Mesendoderm (in vitro differentiated cells): Measurements from ENCODE around the gene BCL11A.
"Not testable (repeated sequence)": the region's sequence is repeated elsewhere in the genome, so short reads cannot be mapped to it uniquely, and the experiment has no call there.

Experiments used
- DNase-seq: peaks from one replicate; pipeline ENCODE4 v3.0.0; 2013
- H2AK5ac ChIP-seq: 2 replicates; pipeline ENCODE4 v1.6.1; 2013; ENCODE audit warnings: low read length, inconsistent platforms
- H2BK120ac ChIP-seq: 2 replicates; pipeline ENCODE4 v1.6.1; 2013; ENCODE audit warnings: low read depth, mild to moderate bottlenecking, low read length, moderate library complexity, mixed read lengths
- H2BK15ac ChIP-seq: replicated peaks from 2 replicates; pipeline ENCODE4 v1.6.1; 2013; ENCODE audit warnings: low read depth, mild to moderate bottlenecking, moderate library complexity
- H2BK5ac ChIP-seq: 2 replicates; pipeline ENCODE4 v1.6.1; 2013; ENCODE audit warnings: low read length, inconsistent platforms
- H3K18ac ChIP-seq: 2 replicates; pipeline ENCODE4 v1.6.1; 2013; ENCODE audit warnings: mild to moderate bottlenecking, low read length, mixed read lengths
- H3K23ac ChIP-seq: one replicate; pipeline ENCODE4 v1.6.1; 2013; ENCODE audit warnings: low read length
- H3K27ac ChIP-seq: 2 replicates; pipeline ENCODE4 v1.5.1; 2013; ENCODE audit warnings: low read depth, mild to moderate bottlenecking, inconsistent platforms, low read length, moderate library complexity
- H3K27me3 ChIP-seq: 2 replicates; pipeline ENCODE4 v1.6.1; 2013; ENCODE audit warnings: low read length, control low read depth, mild to moderate bottlenecking, inconsistent platforms; ENCODE audit not compliant: insufficient read depth, poor library complexity
- H3K36me3 ChIP-seq: 2 replicates; pipeline ENCODE4 v1.6.1; 2013; ENCODE audit warnings: low read length, inconsistent platforms; ENCODE audit not compliant: control insufficient read depth, insufficient read depth
- H3K4ac ChIP-seq: one replicate; pipeline ENCODE4 v1.6.1; 2013; ENCODE audit warnings: low read depth, mild to moderate bottlenecking, low read length, moderate library complexity
- H3K4me1 ChIP-seq: 2 replicates; pipeline ENCODE4 v1.6.1; 2013; ENCODE audit warnings: low read depth, low read length, inconsistent platforms; ENCODE audit not compliant: control insufficient read depth
- H3K4me2 ChIP-seq: 2 replicates; pipeline ENCODE4 v1.6.1; 2013; ENCODE audit warnings: low read length
- H3K4me3 ChIP-seq: 2 replicates; pipeline ENCODE4 v1.5.1; 2013; ENCODE audit warnings: mild to moderate bottlenecking, low read length
- H3K56ac ChIP-seq: one replicate; pipeline ENCODE4 v1.6.1; 2013; ENCODE audit warnings: low read length
- H3K79me1 ChIP-seq: 2 replicates; pipeline ENCODE4 v1.6.1; 2013; ENCODE audit warnings: low read length, inconsistent platforms
- H3K79me2 ChIP-seq: 2 replicates; pipeline ENCODE4 v1.6.1; 2013; ENCODE audit warnings: mild to moderate bottlenecking, low read length; ENCODE audit not compliant: control insufficient read depth, insufficient read depth
- H3K9ac ChIP-seq: 2 replicates; pipeline ENCODE4 v1.6.1; 2013; ENCODE audit warnings: low read length, inconsistent platforms
- H4K5ac ChIP-seq: one replicate; pipeline ENCODE4 v1.6.1; 2013; ENCODE audit warnings: low read length
- H4K8ac ChIP-seq: one replicate; pipeline ENCODE4 v1.6.1; 2013; ENCODE audit warnings: low read depth, mild to moderate bottlenecking, control low read depth, low read length, moderate library complexity
- WGBS: extraction: QIAGEN DNeasy Blood & Tissue Kit; methylation state at CpG from one replicate; pipeline ENCODE4 v1.1.7; 2013; ENCODE audit warnings: low lambda C conversion rate, missing lambda C conversion rate; ENCODE audit not compliant: insufficient coverage; ENCODE audit errors: extremely low coverage; 5-methylcytosine and 5-hydroxymethylcytosine counted together

Gene BCL11A

DNA sequence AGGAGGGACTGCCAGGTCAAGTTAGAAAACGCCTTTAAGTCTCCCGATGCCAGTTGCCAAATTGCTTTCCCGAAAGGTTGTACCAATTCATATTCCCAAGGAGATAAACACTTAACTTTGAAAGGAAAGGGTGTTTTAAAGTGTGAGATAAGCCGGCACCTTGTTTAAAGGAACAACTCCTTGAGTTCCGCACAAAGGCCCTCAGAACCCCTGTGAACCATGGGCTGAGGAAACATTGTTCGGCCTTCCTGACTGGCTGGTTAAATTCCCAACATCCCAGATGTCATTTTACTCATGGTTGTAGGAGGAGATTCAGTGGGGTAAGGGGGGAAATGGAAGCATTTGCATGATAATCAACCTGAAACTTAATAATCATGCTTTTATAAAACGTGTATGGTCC lies 126.6 kb downstream of the BCL11A start:
- Histone ChIP-seq H3K27ac (no peak overlapping the region), H3K4me1 (peaks cover 10% of the 10 kb centered on the region), H2BK120ac (no peak overlapping the region), H3K23ac (no peak overlapping the region), H4K5ac (no peak overlapping the region), H2AK5ac (no peak overlapping the region), H3K79me2 (no peaks in the 10 kb centered on the region), H3K9ac (no peak overlapping the region), H3K4me3 (no peak overlapping the region), H3K36me3 (peaks cover 3% of the 10 kb centered on the region), H3K27me3 (no peaks in the 10 kb centered on the region), H3K79me1 (no peaks in the 10 kb centered on the region), H3K4me2 (no peak overlapping the region), H3K18ac (no peak overlapping the region), H3K56ac (no peak overlapping the region), H2BK5ac (no peak overlapping the region), H2BK15ac (no peak overlapping the region), H3K4ac (no peak overlapping the region), H4K8ac (no peak overlapping the region)
- DNase-seq: no peak
- WGBS: no CpG with 5 or more reads among the region's 7 CpGs

DNA sequence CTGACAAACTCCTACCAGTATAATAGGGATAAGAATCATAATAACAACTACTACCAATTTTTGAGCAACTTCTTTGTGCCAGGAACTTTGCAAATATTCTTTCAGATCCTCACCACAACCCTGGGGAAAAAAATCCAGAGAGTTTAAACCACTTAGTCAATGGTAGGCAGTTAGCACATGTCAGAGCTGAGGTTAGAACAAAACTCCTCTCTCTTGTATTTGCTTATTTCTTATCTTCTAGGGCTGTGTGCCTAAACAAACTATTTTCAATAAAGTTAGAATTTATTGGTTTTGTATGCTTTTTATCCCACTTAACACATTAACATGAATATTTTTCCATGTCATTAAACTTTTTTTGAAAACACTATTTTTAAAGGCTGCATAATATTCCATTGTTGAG lies 127.1 kb downstream of the BCL11A start:
- H4K5ac ChIP-seq: no peak overlapping the region
- no peak overlapping the region for H3K4me3 ChIP-seq
- peaks cover 10% of the 10 kb centered on the region for H3K4me1 ChIP-seq
- H3K79me1 ChIP-seq: no peaks in the 10 kb centered on the region
- H2BK120ac ChIP-seq: no peak overlapping the region
- DNase-seq: no peak
- H3K9ac ChIP-seq: no peak overlapping the region
- no peak overlapping the region for H4K8ac ChIP-seq
- no peak overlapping the region for H2AK5ac ChIP-seq
- H3K27me3 ChIP-seq: no peaks in the 10 kb centered on the region
- H2BK5ac ChIP-seq: no peak overlapping the region
- no peak overlapping the region for H3K27ac ChIP-seq
- H2BK15ac ChIP-seq: no peak overlapping the region
- no peaks in the 10 kb centered on the region for H3K79me2 ChIP-seq
- H3K4me2 ChIP-seq: no peak overlapping the region
- H3K4ac ChIP-seq: no peak overlapping the region
- H3K56ac ChIP-seq: no peak overlapping the region
- H3K36me3 ChIP-seq: peaks cover 3% of the 10 kb centered on the region
- no peak overlapping the region for H3K18ac ChIP-seq
- no peak overlapping the region for H3K23ac ChIP-seq

DNA sequence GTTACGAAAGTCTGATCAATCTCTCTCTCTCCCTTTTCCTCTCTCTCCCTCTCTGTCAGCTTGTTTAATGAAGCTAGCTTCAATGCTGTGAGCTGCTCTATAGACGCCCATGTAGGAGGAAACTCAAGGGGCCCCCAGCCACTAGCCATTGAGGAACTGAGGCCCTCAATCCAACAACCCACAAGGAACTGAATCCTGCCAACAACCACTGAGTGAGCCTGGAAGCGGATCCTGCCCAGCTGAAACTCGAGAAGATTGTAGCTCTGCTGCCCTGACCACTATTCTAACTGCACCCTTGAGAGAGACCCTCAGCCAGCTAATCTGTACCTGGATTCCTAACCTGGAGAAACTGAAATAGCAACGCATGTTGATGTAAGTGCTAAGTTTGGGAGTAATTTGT lies 129.2 kb downstream of the BCL11A start:
- no peak overlapping the region for H3K27ac ChIP-seq
- DNase-seq: no peak
- peaks cover 10% of the 10 kb centered on the region for H3K4me1 ChIP-seq

DNA sequence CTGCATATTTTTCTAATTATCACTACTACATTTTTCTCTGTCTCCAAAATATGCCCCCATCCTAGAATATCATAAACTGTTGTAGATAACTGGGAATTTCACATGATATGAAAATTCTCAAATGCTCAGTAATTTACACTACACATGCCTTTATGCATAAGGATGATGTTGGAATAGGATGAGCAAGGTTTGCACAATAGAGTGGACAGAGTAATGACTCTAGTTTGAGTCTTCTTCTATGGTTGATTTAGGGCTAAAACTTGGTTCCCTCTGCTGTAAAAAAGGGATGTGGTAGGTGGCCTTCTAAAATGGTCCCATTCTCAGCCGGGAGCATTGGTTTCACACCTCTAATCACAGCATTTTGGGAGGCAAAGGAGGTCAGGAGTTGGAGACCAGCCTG lies 129.9 kb downstream of the BCL11A start:
- WGBS: no CpG with 5 or more reads among the region's 1 CpG
- Histone ChIP-seq H3K27ac (no peak overlapping the region), H3K4ac (no peak overlapping the region), H3K4me2 (no peak overlapping the region), H3K9ac (no peak overlapping the region), H2BK120ac (no peak overlapping the region), H3K4me3 (no peak overlapping the region), H2BK15ac (no peak overlapping the region), H3K27me3 (no peaks in the 10 kb centered on the region), H3K18ac (no peak overlapping the region), H2AK5ac (no peak overlapping the region), H4K8ac (no peak overlapping the region), H3K23ac (no peak overlapping the region), H3K4me1 (peaks cover 10% of the 10 kb centered on the region), H4K5ac (no peak overlapping the region), H3K36me3 (peaks cover 3% of the 10 kb centered on the region), H2BK5ac (no peak overlapping the region), H3K79me1 (no peaks in the 10 kb centered on the region), H3K79me2 (no peaks in the 10 kb centered on the region), H3K56ac (no peak overlapping the region)
- no peak for DNase-seq

More for the DNA sequence above, 129.2 kb downstream of the BCL11A start:
- no peak overlapping the region for H3K23ac ChIP-seq
- no peak overlapping the region for H2BK15ac ChIP-seq
- no CpG with 5 or more reads among the region's 5 CpGs for WGBS
- no peak overlapping the region for H2BK120ac ChIP-seq
- no peak overlapping the region for H3K18ac ChIP-seq
- no peak overlapping the region for H3K4me3 ChIP-seq
- no peak overlapping the region for H4K8ac ChIP-seq
- H3K4ac ChIP-seq: no peak overlapping the region
- H4K5ac ChIP-seq: no peak overlapping the region
- no peaks in the 10 kb centered on the region for H3K27me3 ChIP-seq
- H3K4me2 ChIP-seq: no peak overlapping the region
- H3K9ac ChIP-seq: no peak overlapping the region
- H2AK5ac ChIP-seq: no peak overlapping the region
- peaks cover 3% of the 10 kb centered on the region for H3K36me3 ChIP-seq
- H3K56ac ChIP-seq: no peak overlapping the region
- H2BK5ac ChIP-seq: no peak overlapping the region
- H3K79me2 ChIP-seq: no peaks in the 10 kb centered on the region
- H3K79me1 ChIP-seq: no peaks in the 10 kb centered on the region

DNA sequence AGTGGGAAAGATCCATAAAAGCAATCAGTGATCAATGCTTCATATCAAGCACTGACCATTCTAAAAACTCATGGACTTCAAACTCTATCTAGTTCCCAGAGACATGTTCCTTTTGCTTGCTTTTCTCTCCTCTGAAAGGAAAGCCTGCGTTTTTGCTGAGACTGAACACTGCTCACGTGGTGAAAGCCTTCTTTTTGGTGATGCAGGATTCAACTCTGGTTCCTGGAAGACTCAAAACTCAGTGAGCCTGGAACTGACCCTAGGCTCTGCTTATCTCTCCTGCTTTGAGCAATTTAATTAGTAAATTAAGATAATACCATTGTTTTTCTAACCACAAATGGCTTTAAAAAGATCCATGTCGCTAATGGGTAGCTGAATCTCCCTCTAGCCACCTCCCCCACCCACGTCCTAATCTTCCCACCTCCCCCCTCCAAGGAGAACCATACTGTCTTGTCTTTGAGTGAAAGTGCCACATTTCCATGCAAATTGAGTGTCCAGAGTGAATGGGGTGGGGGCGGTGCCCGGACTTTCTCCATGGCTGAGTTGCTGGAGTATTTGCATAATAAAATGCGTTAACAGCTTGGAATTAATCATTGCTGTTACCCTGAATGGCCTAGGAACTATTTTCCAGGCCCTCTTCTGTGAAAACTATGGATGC lies 130.5 kb downstream of the BCL11A start:
- peak; percentile 88 for DNase-seq
- Histone ChIP-seq H3K23ac (no peak overlapping the region), H3K27me3 (no peaks in the 10 kb centered on the region), H3K79me2 (peaks cover 2% of the 10 kb centered on the region), H3K4me1 (peaks cover 10% of the 10 kb centered on the region), H3K4me3 (no peak overlapping the region), H3K4me2 (no peak overlapping the region), H3K36me3 (peaks cover 3% of the 10 kb centered on the region), H2BK120ac (no peak overlapping the region), H2BK15ac (no peak overlapping the region), H4K8ac (no peak overlapping the region), H3K18ac (no peak overlapping the region), H3K9ac (no peak overlapping the region), H2BK5ac (no peak overlapping the region), H3K79me1 (no peaks in the 10 kb centered on the region), H3K27ac (no peak overlapping the region), H4K5ac (no peak overlapping the region), H3K4ac (peak overlapping the region; percentile 60), H2AK5ac (no peak overlapping the region), H3K56ac (no peak overlapping the region)
- no CpG with 5 or more reads among the region's 7 CpGs for WGBS

DNA sequence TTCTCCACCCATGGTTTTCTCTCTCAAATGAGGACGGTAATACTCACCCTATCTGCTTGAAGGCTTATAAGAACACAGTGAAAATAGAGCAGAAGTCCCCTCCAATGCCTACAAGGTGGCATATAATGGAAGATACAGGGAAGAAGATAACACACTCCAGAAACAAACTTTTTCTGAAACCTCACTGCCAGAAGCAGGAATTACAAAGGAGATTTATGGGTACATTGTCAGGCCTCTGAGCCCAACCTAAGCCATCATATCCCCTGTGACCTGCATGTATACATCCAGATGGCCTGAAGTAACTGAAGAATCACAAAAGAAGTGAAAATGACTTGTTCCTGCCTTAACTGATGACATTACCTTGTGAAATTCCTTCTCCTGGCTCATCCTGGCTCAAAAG lies 136.2 kb downstream of the BCL11A start:
- Histone ChIP-seq H2BK120ac (peak overlapping the region; percentile 99), H2BK15ac (peak overlapping the region; percentile 64), H3K4ac (peak overlapping the region; percentile 85), H3K9ac (peak overlapping the region; percentile 0), H3K27ac (peak overlapping the region; percentile 45), H2BK5ac (peak overlapping the region; percentile 81), H3K56ac (peak overlapping the region; percentile 62), H3K4me1 (peaks cover 14% of the 10 kb centered on the region), H4K5ac (peak overlapping the region; percentile 59), H3K18ac (peak overlapping the region; percentile 85), H3K4me2 (peak overlapping the region; percentile 35)
- H3K23ac ChIP-seq, H3K79me1 ChIP-seq, H3K36me3 ChIP-seq, H2AK5ac ChIP-seq, H3K4me3 ChIP-seq, H3K27me3 ChIP-seq, H4K8ac ChIP-seq, H3K79me2 ChIP-seq: not testable (repeated sequence)
- WGBS: no CpG with 5 or more reads among the region's 1 CpG
- peak; percentile 76 for DNase-seq
